HCT116 (cell line): Measurements from ENCODE around the gene USP10. TPM values are rescaled to one million over a fixed set of nuclear protein-coding genes. Genes with fewer than 3 reads are reported as not detected.

Experiments used
- ATAC-seq: fragments of 200-7000 bp; cut with Tn5 transposase; 2 replicates; pipeline ENCODE4 v1.9.1; 2020; ENCODE audit warnings: mild to moderate bottlenecking, moderate library complexity
- BruUV-seq: library from RNA; stranded (reverse); fragments of 400-500 nt; replicated peaks from 2 replicates; lab custom pipeline; 2021; lab: Mats Ljungman, UMichigan
- CTCF ChIA-PET: fragments of 300-600 bp; sonication (Branson Sonifier 250); formaldehyde crosslinking; loops from one replicate; lab custom pipeline; 2021; ENCODE audit warnings: antibody characterized with exemption; lab: Charles Lee
- POLR2A ChIA-PET: fragments of 300-600, 350-600 bp; sonication (Branson Sonifier 250); formaldehyde crosslinking; loops from one replicate; lab custom pipeline; 2021; ENCODE audit warnings: antibody characterized with exemption; lab: Charles Lee
- RAD21 ChIA-PET, 2 experiments: fragments of 300-600 bp; sonication (Branson Sonifier 250); formaldehyde crosslinking; loops; one replicate each; lab custom pipeline; 2023; ENCODE audit warnings: low total read pairs in 2 of 2; ENCODE audit not compliant: uncharacterized antibody in 2 of 2, unreplicated experiment in 2 of 2, low non-redundant PET in 1 of 2; lab: Charles Lee
- DNase-seq: peaks from one replicate; pipeline ENCODE4 v3.0.0-alpha.2; 2010; ENCODE audit warnings: low read depth, low spot score
- H2AFZ ChIP-seq: fragments of 200-600 bp; shearing (Covaris generic), sonication (generic); 2 replicates; pipeline ENCODE4 v1.6.1; 2017; ENCODE audit warnings: low read depth, mixed run types, mixed read lengths, antibody characterized with exemption, low read length; ENCODE audit not compliant: poor library complexity, severe bottlenecking
- H3K27ac ChIP-seq: 2 replicates; pipeline ENCODE4 v1.5.1; 2012; ENCODE audit warnings: low read depth, low read length
- H3K27me3 ChIP-seq: fragments of 200-600 bp; sonication (generic); 2 replicates; pipeline ENCODE4 v1.6.1; 2016; ENCODE audit warnings: mixed run types, low read length, mixed read lengths; ENCODE audit not compliant: insufficient read depth
- H3K36me3 ChIP-seq, 2 experiments: fragments of 200-500 bp in 1 of 2; fragments of 200-600 bp in 1 of 2; sonication (Bioruptor generic) in 1 of 2; sonication (generic) in 1 of 2; 2 replicates each; pipeline versions ENCODE4 v1.5.1 to v1.6.1; 2014 to 2016; ENCODE audit warnings: low read length in 2 of 2, inconsistent platforms in 1 of 2, mixed read lengths in 1 of 2, mixed run types in 1 of 2; ENCODE audit not compliant: insufficient read depth in 2 of 2, control insufficient read depth in 1 of 2
- H3K4me1 ChIP-seq, 2 experiments: fragments of 200-600 bp in 1 of 2; sonication (generic) in 1 of 2; 2 replicates each; pipeline versions ENCODE4 v1.5.1 to v1.6.1; 2012 to 2017; ENCODE audit warnings: low read length in 2 of 2, inconsistent platforms in 1 of 2, mild to moderate bottlenecking in 1 of 2, mixed read lengths in 1 of 2, mixed run types in 1 of 2, moderate library complexity in 1 of 2; ENCODE audit not compliant: insufficient read depth in 2 of 2, control insufficient read depth in 1 of 2
- H3K4me2 ChIP-seq: fragments of 200-600 bp; sonication (generic); 2 replicates; pipeline ENCODE4 v1.6.1; 2017; ENCODE audit warnings: mixed run types, low read length, mixed read lengths
- H3K4me3 ChIP-seq, 2 experiments: fragments of 200-600 bp in 1 of 2; sonication (generic) in 1 of 2; replicated peaks in 1 of 2; 2 replicates each; pipeline ENCODE4 v1.5.1; 2011 to 2016; ENCODE audit warnings: low read length in 2 of 2, control low read depth in 1 of 2, low read depth in 1 of 2, mild to moderate bottlenecking in 1 of 2, mixed read lengths in 1 of 2, mixed run types in 1 of 2
- H3K79me2 ChIP-seq: fragments of 200-600 bp; sonication (generic); 2 replicates; pipeline ENCODE4 v1.6.1; 2017; ENCODE audit warnings: mild to moderate bottlenecking, mixed run types, low read length, moderate library complexity, mixed read lengths; ENCODE audit not compliant: insufficient read depth
- H3K9ac ChIP-seq: fragments of 200-600 bp; sonication (generic); 2 replicates; pipeline ENCODE4 v1.6.1; 2016; ENCODE audit warnings: low read length, mixed read lengths
- H3K9me2 ChIP-seq: fragments of 200-600 bp; sonication (generic), shearing (Covaris generic); 2 replicates; pipeline ENCODE4 v1.6.1; 2017; ENCODE audit warnings: mixed run types, mild to moderate bottlenecking, moderate library complexity; ENCODE audit not compliant: insufficient read depth
- H3K9me3 ChIP-seq, 2 experiments: fragments of 200-500 bp in 1 of 2; fragments of 200-600 bp in 1 of 2; sonication (Bioruptor generic) in 1 of 2; sonication (generic) in 1 of 2; 2 replicates each; pipeline ENCODE4 v1.6.1; 2014 to 2017; ENCODE audit warnings: low read length in 2 of 2, mixed read lengths in 2 of 2, inconsistent platforms in 1 of 2, low read depth in 1 of 2, mild to moderate bottlenecking in 1 of 2, mixed run types in 1 of 2, moderate library complexity in 1 of 2; ENCODE audit not compliant: control insufficient read depth in 1 of 2, insufficient read depth in 1 of 2
- H4K20me1 ChIP-seq: fragments of 200-600 bp; sonication (generic), shearing (Covaris generic); 2 replicates; pipeline ENCODE4 v1.6.1; 2017; ENCODE audit warnings: mixed run types, mild to moderate bottlenecking, moderate library complexity; ENCODE audit not compliant: insufficient read depth
- CBX3 ChIP-seq: IDR thresholded peaks from 2 replicates; pipeline ENCODE4 v1.6.1; 2012; ENCODE audit warnings: low read depth
- EZH2phosphoT487 ChIP-seq: fragments of 200-600 bp; IDR thresholded peaks from 2 replicates; pipeline ENCODE4 v1.6.1; 2018; ENCODE audit warnings: antibody characterized with exemption, borderline replicate concordance
- FOSL1 ChIP-seq: IDR thresholded peaks from 2 replicates; pipeline ENCODE4 v1.6.1; 2012; ENCODE audit warnings: low read depth
- POLR2A ChIP-seq: IDR thresholded peaks from 2 replicates; pipeline ENCODE4 v1.7.0; 2011; ENCODE audit warnings: borderline replicate concordance; ENCODE audit not compliant: insufficient read depth, insufficient read length; ENCODE audit errors: extremely low read depth
- SRF ChIP-seq: IDR thresholded peaks from 2 replicates; pipeline ENCODE4 v1.6.1; 2012; ENCODE audit warnings: low read depth
- TCF7L2 ChIP-seq: IDR thresholded peaks from 2 replicates; pipeline ENCODE4 v1.7.0; 2011; ENCODE audit warnings: borderline replicate concordance, inconsistent platforms; ENCODE audit not compliant: insufficient read depth, insufficient read length; ENCODE audit errors: extremely low read depth
- YY1 ChIP-seq: IDR thresholded peaks from 2 replicates; pipeline ENCODE4 v1.6.1; 2011; ENCODE audit warnings: low read length, low read depth, moderate library complexity, mild to moderate bottlenecking; ENCODE audit not compliant: insufficient replicate concordance; ENCODE audit errors: extremely low read depth
- ZNF274 ChIP-seq: fragments of 200-500 bp; sonication (Bioruptor generic); IDR thresholded peaks from 2 replicates; pipeline ENCODE4 v1.6.1; 2014; ENCODE audit warnings: mild to moderate bottlenecking, low read depth, low read length, inconsistent platforms
- intact Hi-C: fragments of 100-400 bp; cut with micrococcal nuclease; formaldehyde crosslinking; loops from 2 replicates; pipeline ENCODE4 v1.10.0; 2022
- total RNA-seq: library from RNA; stranded (reverse); gene quantifications from one replicate; pipeline ENCODE4 v1.2.1, GENCODE V29; 2021; ENCODE audit not compliant: unreplicated experiment
- TF ChIP-seq, protein P1 (sequence below): IDR thresholded peaks from 2 replicates; pipeline ENCODE4 v1.6.1; 2012; ENCODE audit warnings: low read depth

Gene USP10
- total RNA-seq, 1 experiment from 2014 or later, result 175 TPM

DNA sequence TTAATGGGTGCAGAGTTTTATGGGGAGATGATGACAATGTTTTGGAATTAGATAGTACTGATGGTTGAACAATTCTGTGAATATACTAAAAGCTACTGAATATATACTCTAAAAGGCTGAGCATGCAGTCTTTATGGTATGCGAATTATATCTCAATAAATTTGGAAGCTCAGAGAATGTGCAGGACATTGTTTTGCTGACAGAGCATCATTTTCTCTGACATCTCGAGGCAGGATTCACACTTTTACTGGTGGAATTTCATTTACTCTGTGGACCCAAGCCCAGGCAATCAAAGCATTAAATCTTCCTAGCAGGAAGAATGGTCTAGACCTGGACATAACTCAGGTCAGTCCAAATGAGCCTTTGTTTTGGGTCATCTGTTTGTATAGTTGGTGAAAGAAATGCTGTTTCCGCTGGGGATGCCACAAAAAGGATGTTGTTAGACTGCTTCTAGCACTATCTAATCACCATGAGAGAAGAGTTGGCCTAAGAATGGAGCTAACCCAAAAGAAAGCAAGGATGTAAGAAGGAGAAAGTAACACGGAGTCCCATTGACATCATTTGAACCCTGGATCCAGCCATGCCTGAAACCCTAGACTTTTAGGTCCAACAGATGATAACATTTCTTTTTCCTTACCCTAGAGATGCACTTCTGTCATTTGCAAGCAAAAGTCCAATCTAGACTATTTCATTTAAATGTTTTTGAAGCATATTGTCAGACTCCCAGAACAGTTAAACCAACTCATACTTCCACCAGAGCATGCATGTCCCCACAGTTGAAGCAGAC, 18.8 kb upstream of the USP10 start:
- no peaks in the 10 kb centered on the region for H3K4me1 ChIP-seq
- ChIA-PET RAD21 (no interaction called here), CTCF (interaction anchor here (0.7 to 1.9 kb wide), 3 partner anchors 7 to 57 kb away, joined by 3 to 12 read pairs (median 3); no protein-coding TSS in a partner anchor), POLR2A (no interaction called here)
- no peak for ATAC-seq
- H3K9me2 ChIP-seq, result no peaks in the 10 kb centered on the region
- no peak for DNase-seq
- intact Hi-C loops, result no loop called here
- no peaks in the 10 kb centered on the region for H4K20me1 ChIP-seq
- H3K4me3 ChIP-seq, result no peak overlapping the region
- no peak overlapping the region for H3K4me2 ChIP-seq
- no TSS peak for BruUV-seq
- no peak overlapping the region for H3K27ac ChIP-seq
- H2AFZ ChIP-seq, result no peak overlapping the region
- H3K79me2 ChIP-seq, result no peaks in the 10 kb centered on the region
- H3K9me3 ChIP-seq, result no peaks in the 10 kb centered on the region
- H3K36me3 ChIP-seq, result no peaks in the 10 kb centered on the region
- TF ChIP-seq SRF, result no peak
- TF ChIP-seq EZH2phosphoT487, result no peak
- no peak for TF ChIP-seq FOSL1
- TF ChIP-seq POLR2A, result no peak
- TF ChIP-seq YY1, result no peak
- TF ChIP-seq, protein P1, sequence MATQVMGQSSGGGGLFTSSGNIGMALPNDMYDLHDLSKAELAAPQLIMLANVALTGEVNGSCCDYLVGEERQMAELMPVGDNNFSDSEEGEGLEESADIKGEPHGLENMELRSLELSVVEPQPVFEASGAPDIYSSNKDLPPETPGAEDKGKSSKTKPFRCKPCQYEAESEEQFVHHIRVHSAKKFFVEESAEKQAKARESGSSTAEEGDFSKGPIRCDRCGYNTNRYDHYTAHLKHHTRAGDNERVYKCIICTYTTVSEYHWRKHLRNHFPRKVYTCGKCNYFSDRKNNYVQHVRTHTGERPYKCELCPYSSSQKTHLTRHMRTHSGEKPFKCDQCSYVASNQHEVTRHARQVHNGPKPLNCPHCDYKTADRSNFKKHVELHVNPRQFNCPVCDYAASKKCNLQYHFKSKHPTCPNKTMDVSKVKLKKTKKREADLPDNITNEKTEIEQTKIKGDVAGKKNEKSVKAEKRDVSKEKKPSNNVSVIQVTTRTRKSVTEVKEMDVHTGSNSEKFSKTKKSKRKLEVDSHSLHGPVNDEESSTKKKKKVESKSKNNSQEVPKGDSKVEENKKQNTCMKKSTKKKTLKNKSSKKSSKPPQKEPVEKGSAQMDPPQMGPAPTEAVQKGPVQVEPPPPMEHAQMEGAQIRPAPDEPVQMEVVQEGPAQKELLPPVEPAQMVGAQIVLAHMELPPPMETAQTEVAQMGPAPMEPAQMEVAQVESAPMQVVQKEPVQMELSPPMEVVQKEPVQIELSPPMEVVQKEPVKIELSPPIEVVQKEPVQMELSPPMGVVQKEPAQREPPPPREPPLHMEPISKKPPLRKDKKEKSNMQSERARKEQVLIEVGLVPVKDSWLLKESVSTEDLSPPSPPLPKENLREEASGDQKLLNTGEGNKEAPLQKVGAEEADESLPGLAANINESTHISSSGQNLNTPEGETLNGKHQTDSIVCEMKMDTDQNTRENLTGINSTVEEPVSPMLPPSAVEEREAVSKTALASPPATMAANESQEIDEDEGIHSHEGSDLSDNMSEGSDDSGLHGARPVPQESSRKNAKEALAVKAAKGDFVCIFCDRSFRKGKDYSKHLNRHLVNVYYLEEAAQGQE, result no peak
- no peak for TF ChIP-seq TCF7L2
- no peak for TF ChIP-seq ZNF274
- no peak for TF ChIP-seq CBX3
- H3K27me3 ChIP-seq, result peaks cover 42% of the 10 kb centered on the region; the same call in 1 of the 2 replicates
- H3K9ac ChIP-seq, result no peak overlapping the region
